ENCODE data around the gene CDK2AP2. TPM values are rescaled to one million over a fixed set of nuclear protein-coding genes. Genes with fewer than 3 reads are reported as not detected.

CDK2AP2 gene
- polyA plus RNA-seq, 2 of the 4 experiments (the other 2 are of a cell fraction), result 36.6 to 53.1 TPM

DNA sequence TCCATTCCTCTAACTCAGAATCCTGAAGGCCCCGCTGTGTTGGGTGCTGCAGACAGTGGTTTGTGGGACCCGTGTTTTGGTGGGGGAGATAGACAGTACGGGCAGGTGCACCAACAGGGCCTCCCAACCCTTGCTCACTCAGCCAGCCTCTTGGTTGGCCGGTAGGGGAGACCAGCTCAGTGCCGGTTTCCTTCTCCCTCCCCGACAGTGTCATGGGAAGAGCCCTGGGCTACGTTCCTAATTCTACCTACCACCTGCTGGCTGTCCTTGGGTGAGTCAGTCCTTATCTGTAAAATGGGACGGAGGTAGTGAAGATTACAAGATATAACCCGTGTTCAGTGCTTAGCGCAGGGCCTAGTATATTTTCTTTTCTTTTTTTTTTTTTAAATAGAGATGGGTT is 44.8 kb downstream of the CDK2AP2 start:
- CTCF ChIA-PET, result interaction anchor here (0.6 to 0.7 kb wide), 3 partner anchors 12 to 120 kb away, joined by 3 to 4 read pairs (median 3); no protein-coding TSS in a partner anchor
- Histone ChIP-seq H3K9me3 (no peaks in the 10 kb centered on the region), H3K4me2 (no peak overlapping the region; the same call in 2 of the 3 replicates), H3K4me1 (peaks cover 33% of the 10 kb centered on the region), H3K4me3 (no peak overlapping the region), H3K27ac (peak overlapping the region; percentile 95 to 99)
- no peak for FAIRE-seq
- no peak for DNase-seq (ENCODE audit: low read depth in 1 of 2, low spot score in 1 of 2)
- TF ChIP-seq, protein P1, sequence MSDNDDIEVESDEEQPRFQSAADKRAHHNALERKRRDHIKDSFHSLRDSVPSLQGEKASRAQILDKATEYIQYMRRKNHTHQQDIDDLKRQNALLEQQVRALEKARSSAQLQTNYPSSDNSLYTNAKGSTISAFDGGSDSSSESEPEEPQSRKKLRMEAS (IDR thresholded peaks at IDR 0.05), result no peak
- TF ChIP-seq JUNB (IDR thresholded peaks at IDR 0.05), result no peak
- TF ChIP-seq CBX8 (IDR thresholded peaks at IDR 0.05), result no peak
- no peak for TF ChIP-seq POLR2A (IDR thresholded peaks at IDR 0.05; ENCODE audit: low read length)
- TF ChIP-seq BHLHE40 (IDR thresholded peaks at IDR 0.05; ENCODE audit: low read depth, low read length), result no peak
- TF ChIP-seq ESRRA (IDR thresholded peaks at IDR 0.05; ENCODE audit: borderline replicate concordance, low read length), result no peak
- TF ChIP-seq MAZ (IDR thresholded peaks at IDR 0.05; ENCODE audit: borderline replicate concordance, low read depth, low read length), result no peak
- TF ChIP-seq KDM5A (IDR thresholded peaks at IDR 0.05), result no peak
- TF ChIP-seq, protein P2, sequence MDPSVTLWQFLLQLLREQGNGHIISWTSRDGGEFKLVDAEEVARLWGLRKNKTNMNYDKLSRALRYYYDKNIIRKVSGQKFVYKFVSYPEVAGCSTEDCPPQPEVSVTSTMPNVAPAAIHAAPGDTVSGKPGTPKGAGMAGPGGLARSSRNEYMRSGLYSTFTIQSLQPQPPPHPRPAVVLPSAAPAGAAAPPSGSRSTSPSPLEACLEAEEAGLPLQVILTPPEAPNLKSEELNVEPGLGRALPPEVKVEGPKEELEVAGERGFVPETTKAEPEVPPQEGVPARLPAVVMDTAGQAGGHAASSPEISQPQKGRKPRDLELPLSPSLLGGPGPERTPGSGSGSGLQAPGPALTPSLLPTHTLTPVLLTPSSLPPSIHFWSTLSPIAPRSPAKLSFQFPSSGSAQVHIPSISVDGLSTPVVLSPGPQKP (IDR thresholded peaks at IDR 0.05; ENCODE audit: low read depth, low read length), result no peak
- no peak for TF ChIP-seq SREBF2 (IDR thresholded peaks at IDR 0.05)
- TF ChIP-seq, protein P3, sequence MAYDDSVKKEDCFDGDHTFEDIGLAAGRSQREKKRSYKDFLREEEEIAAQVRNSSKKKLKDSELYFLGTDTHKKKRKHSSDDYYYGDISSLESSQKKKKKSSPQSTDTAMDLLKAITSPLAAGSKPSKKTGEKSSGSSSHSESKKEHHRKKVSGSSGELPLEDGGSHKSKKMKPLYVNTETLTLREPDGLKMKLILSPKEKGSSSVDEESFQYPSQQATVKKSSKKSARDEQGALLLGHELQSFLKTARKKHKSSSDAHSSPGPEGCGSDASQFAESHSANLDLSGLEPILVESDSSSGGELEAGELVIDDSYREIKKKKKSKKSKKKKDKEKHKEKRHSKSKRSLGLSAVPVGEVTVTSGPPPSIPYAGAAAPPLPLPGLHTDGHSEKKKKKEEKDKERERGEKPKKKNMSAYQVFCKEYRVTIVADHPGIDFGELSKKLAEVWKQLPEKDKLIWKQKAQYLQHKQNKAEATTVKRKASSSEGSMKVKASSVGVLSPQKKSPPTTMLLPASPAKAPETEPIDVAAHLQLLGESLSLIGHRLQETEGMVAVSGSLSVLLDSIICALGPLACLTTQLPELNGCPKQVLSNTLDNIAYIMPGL (CRISPR knock-in tag; IDR thresholded peaks at IDR 0.05; ENCODE audit: borderline replicate concordance), result no peak
- no peak for TF ChIP-seq BCL3 (IDR thresholded peaks at IDR 0.05)
- TF ChIP-seq E2F6 (IDR thresholded peaks at IDR 0.05; ENCODE audit: borderline replicate concordance, low read depth), result no peak
- TF ChIP-seq SMC3 (IDR thresholded peaks at IDR 0.05), result no peak
- TF ChIP-seq EP300 (IDR thresholded peaks at IDR 0.05), result no peak
- TF ChIP-seq JUN (IDR thresholded peaks at IDR 0.05), result no peak
- no peak for TF ChIP-seq RCOR1 (IDR thresholded peaks at IDR 0.05; ENCODE audit: low read depth, low read length)
- no peak for TF ChIP-seq PBX3 (IDR thresholded peaks at IDR 0.05)
- POLR2A ChIA-PET, result interaction anchor here (0.7 to 1.0 kb wide), 2 partner anchors 20 to 110 kb away, joined by 3 to 4 read pairs; partner anchors contain the start of genes AIP and POLD4
- WGBS (ENCODE audit: missing lambda C conversion rate), result 86% methylated on average over 10 of the region's 10 CpGs
- ATAC-seq, result no peak

- Histone ChIP-seq H3K4me2 (no peak overlapping the region), H3K27ac (no peak overlapping the region), H3K9me3 (no peaks in the 10 kb centered on the region), H3K4me1 (peaks cover 2% of the 10 kb centered on the region), H3K4me3 (no peak overlapping the region)
- WGBS (ENCODE audit: missing lambda C conversion rate), result 88% methylated on average over 19 of the region's 19 CpGs
- no peak for TF ChIP-seq MYC (IDR thresholded peaks at IDR 0.05; ENCODE audit: borderline replicate concordance, low read length)
- TF ChIP-seq PHF8 (IDR thresholded peaks at IDR 0.05; ENCODE audit: borderline replicate concordance, low read depth), result no peak
- TF ChIP-seq ESRRA (IDR thresholded peaks at IDR 0.05; ENCODE audit: borderline replicate concordance, low read length), result no peak
- no peak for TF ChIP-seq EHMT2 (IDR thresholded peaks at IDR 0.05; ENCODE audit: low read depth)
- no peak for TF ChIP-seq RFX5 (IDR thresholded peaks at IDR 0.05)
- TF ChIP-seq ZNF302 (CRISPR knock-in tag; IDR thresholded peaks at IDR 0.05), result no peak
- DNase-seq (ENCODE audit: low read depth in 1 of 2, low spot score in 1 of 2) (no peak), ATAC-seq (no peak), FAIRE-seq (no peak)
- POLR2A ChIA-PET, result no interaction called here
- CTCF ChIA-PET, result interaction anchor here (1.2 to 3.3 kb wide), 3 partner anchors 10 to 107 kb away, joined by 3 to 11 read pairs (median 4); no protein-coding TSS in a partner anchor
These were observed 49.7 kb downstream of the CDK2AP2 start for GRCh38 chr11:67458266-67458665.
